HepG2 (cell line): ENCODE results near the gene DNAJC5. TPM values are rescaled to one million over a fixed set of nuclear protein-coding genes. Genes with fewer than 3 reads are reported as not detected.

ENCODE experiments used
- ATAC-seq: fragments of 200-7000 bp; cut with Tn5 transposase; 3 replicates; pipeline ENCODE4 v1.9.1; 2020; ENCODE audit warnings: mild to moderate bottlenecking, moderate library complexity
- BruUV-seq: library from RNA; stranded (reverse); fragments of 400-500 nt; replicated peaks from 2 replicates; lab custom pipeline; 2021; lab: Mats Ljungman, UMichigan
- CTCF ChIA-PET: fragments of 300-600 bp; formaldehyde crosslinking; extraction: SDS; loops from one replicate; lab custom pipeline; 2021; ENCODE audit warnings: low total read pairs, inconsistent platforms, low intra/inter-chr PET ratio; lab: Yijun Ruan, JAX
- POLR2A ChIA-PET: fragments of 350-600 bp; sonication (Branson Sonifier 250); formaldehyde crosslinking; loops from one replicate; lab custom pipeline; 2020; ENCODE audit warnings: antibody characterized with exemption, inconsistent platforms; lab: Yijun Ruan, JAX
- DNase-seq: peaks from one replicate; pipeline ENCODE4 v3.0.0-alpha.2; 2015; ENCODE audit warnings: low spot score
- FAIRE-seq: peaks from 3 replicates; lab custom pipeline; 2011; peaks lifted over from hg19 to GRCh38; lab: Jason Lieb, UNC
- H2AFZ ChIP-seq: one replicate; pipeline ENCODE4 v1.6.1; 2011; ENCODE audit warnings: low read length, inconsistent platforms
- H3K27ac ChIP-seq: fragments of 300-600 bp; 3 replicates; pipeline ENCODE4 v1.8.0; 2011; ENCODE audit warnings: mixed run types, mild to moderate bottlenecking, mixed read lengths, low read length, inconsistent platforms; ENCODE audit not compliant: insufficient read depth; ENCODE audit errors: extremely low read length
- H3K27me3 ChIP-seq, 2 experiments: fragments of 200-600 bp in 1 of 2; 2 replicates in 1 of 2; 3 replicates in 1 of 2; pipeline versions ENCODE4 v1.6.0 to v1.8.0; 2011; ENCODE audit warnings: low read length in 2 of 2, mild to moderate bottlenecking in 2 of 2, moderate library complexity in 2 of 2, inconsistent platforms in 1 of 2; ENCODE audit not compliant: insufficient read depth in 2 of 2, control insufficient read depth in 1 of 2
- H3K36me3 ChIP-seq, 2 experiments: fragments of 200-600 bp in 1 of 2; replicated peaks in 1 of 2; 2 replicates in 1 of 2; 3 replicates in 1 of 2; pipeline versions ENCODE4 v1.5.1 to v1.8.0; 2011; ENCODE audit warnings: low read length in 2 of 2, inconsistent platforms in 1 of 2; ENCODE audit not compliant: insufficient read depth in 2 of 2, control insufficient read depth in 1 of 2
- H3K4me1 ChIP-seq: 2 replicates; pipeline ENCODE4 v1.5.1; 2012; ENCODE audit warnings: low read length, inconsistent platforms; ENCODE audit not compliant: insufficient read depth
- H3K4me2 ChIP-seq: 2 replicates; pipeline ENCODE4 v1.6.0; 2011; ENCODE audit warnings: low read depth, low read length, inconsistent platforms
- H3K4me3 ChIP-seq, 3 experiments: fragments of 200-600 bp in 1 of 3; sonication (generic), shearing (Covaris generic) in 1 of 3; replicated peaks in 1 of 3; 2 replicates each; pipeline ENCODE4 v1.5.1; 2011 to 2016; ENCODE audit warnings: low read length in 3 of 3, inconsistent platforms in 2 of 3, low read depth in 2 of 3, mild to moderate bottlenecking in 2 of 3, control low read depth in 1 of 3, mixed read lengths in 1 of 3; ENCODE audit not compliant: insufficient read depth in 1 of 3
- H3K79me2 ChIP-seq: one replicate; pipeline ENCODE4 v1.6.1; 2011; ENCODE audit warnings: low read length, inconsistent platforms; ENCODE audit not compliant: insufficient read depth
- H3K9ac ChIP-seq: 2 replicates; pipeline ENCODE4 v1.6.0; 2011; ENCODE audit warnings: mild to moderate bottlenecking, low read depth, low read length, inconsistent platforms; ENCODE audit not compliant: insufficient read depth
- H3K9me3 ChIP-seq: 2 replicates; pipeline ENCODE4 v1.5.1; 2012; ENCODE audit warnings: mild to moderate bottlenecking, low read length
- H4K20me1 ChIP-seq: 2 replicates; pipeline ENCODE4 v1.6.0; 2011; ENCODE audit warnings: inconsistent platforms, mild to moderate bottlenecking, low read length, moderate library complexity; ENCODE audit not compliant: insufficient read depth
- AGO2 ChIP-seq: fragments of 200-400 bp; formaldehyde crosslinking; optimal IDR thresholded peaks from 2 replicates; pipeline ENCODE3; 2017; ENCODE audit warnings: mild to moderate bottlenecking, low read depth, low read length, moderate library complexity
- AKAP8 ChIP-seq: sonication (generic); formaldehyde crosslinking; IDR thresholded peaks from 2 replicates; pipeline ENCODE4 v1.5.1; 2020; ENCODE audit warnings: mild to moderate bottlenecking, missing genetic modification reagents
- ATRX ChIP-seq: sonication (generic); formaldehyde crosslinking; IDR thresholded peaks from 2 replicates; pipeline ENCODE4 v1.4.0; 2020; ENCODE audit warnings: missing genetic modification reagents, borderline replicate concordance
- IRF2 ChIP-seq: IDR thresholded peaks from 2 replicates; pipeline ENCODE4 v1.6.1; 2018; ENCODE audit warnings: missing genetic modification reagents, missing compliant biosample characterization
- JUN ChIP-seq: sonication (generic); formaldehyde crosslinking; IDR thresholded peaks from 2 replicates; pipeline ENCODE4 v1.4.0; 2020; ENCODE audit warnings: mild to moderate bottlenecking, missing genetic modification reagents
- MED8 ChIP-seq: sonication (generic); formaldehyde crosslinking; IDR thresholded peaks from 2 replicates; pipeline ENCODE4 v1.8.1; 2023; ENCODE audit warnings: mild to moderate bottlenecking, missing genetic modification reagents; ENCODE audit not compliant: insufficient replicate concordance
- NCOA5 ChIP-seq: sonication (generic); formaldehyde crosslinking; IDR thresholded peaks from 2 replicates; pipeline ENCODE4 v1.4.0; 2020; ENCODE audit warnings: missing genetic modification reagents
- NKX3-1 ChIP-seq: sonication (generic); formaldehyde crosslinking; IDR thresholded peaks from 2 replicates; pipeline ENCODE4 v1.5.0; 2020; ENCODE audit warnings: missing genetic modification reagents
- NR2F2 ChIP-seq: IDR thresholded peaks from 2 replicates; pipeline ENCODE4 v1.6.1; 2012; ENCODE audit warnings: low read depth, inconsistent platforms, borderline replicate concordance
- POLR2G ChIP-seq: fragments of 200-400 bp; formaldehyde crosslinking; IDR thresholded peaks from 2 replicates; pipeline ENCODE4 v1.6.1; 2018; ENCODE audit warnings: mild to moderate bottlenecking, low read depth, low read length, moderate library complexity
- RBM22 ChIP-seq: fragments of 200-400 bp; formaldehyde crosslinking; optimal IDR thresholded peaks from 2 replicates; pipeline ENCODE3; 2017; ENCODE audit warnings: mild to moderate bottlenecking, low read length, moderate library complexity
- SP4 ChIP-seq: sonication (generic); formaldehyde crosslinking; IDR thresholded peaks from 2 replicates; pipeline ENCODE4 v1.8.1; 2023; ENCODE audit warnings: mild to moderate bottlenecking, missing genetic modification reagents
- TBX2 ChIP-seq: sonication (generic); formaldehyde crosslinking; IDR thresholded peaks from 2 replicates; pipeline ENCODE4 v1.5.0; 2020; ENCODE audit warnings: missing genetic modification reagents, mild to moderate bottlenecking, borderline replicate concordance
- ZC3H13 ChIP-seq: sonication (generic); formaldehyde crosslinking; IDR thresholded peaks from 2 replicates; pipeline ENCODE4 v1.8.1; 2023; ENCODE audit warnings: mild to moderate bottlenecking, missing genetic modification reagents, moderate library complexity
- ZC3H4 ChIP-seq: sonication (generic); formaldehyde crosslinking; IDR thresholded peaks from 2 replicates; pipeline ENCODE4 v1.4.0; 2020; ENCODE audit warnings: missing genetic modification reagents, borderline replicate concordance
- ZNF263 ChIP-seq: sonication (generic); formaldehyde crosslinking; IDR thresholded peaks from 2 replicates; pipeline ENCODE4 v1.4.0; 2020; ENCODE audit warnings: missing genetic modification reagents
- ZNF430 ChIP-seq: sonication (generic); formaldehyde crosslinking; IDR thresholded peaks from 2 replicates; pipeline ENCODE4 v1.9.0; 2021; ENCODE audit warnings: mild to moderate bottlenecking, missing genetic modification reagents
- ZNF776 ChIP-seq: sonication (generic); formaldehyde crosslinking; IDR thresholded peaks from 2 replicates; pipeline ENCODE4 v1.4.0; 2020; ENCODE audit warnings: mild to moderate bottlenecking, missing genetic modification reagents
- WGBS: methylation state at CpG from one replicate; pipeline ENCODE4 v1.1.6; 2017; ENCODE audit warnings: low lambda C conversion rate; 5-methylcytosine and 5-hydroxymethylcytosine counted together
- in situ Hi-C: cut with HindIII; loops from 2 replicates; pipeline ENCODE4 v1.10.0; 2017; ENCODE audit warnings: low pct_unique_long_range_greater_than_20kb; ENCODE audit not compliant: extremely low pct_ligation_motif_present
- intact Hi-C: fragments of 100-400 bp; cut with micrococcal nuclease; formaldehyde crosslinking; loops from one replicate; pipeline ENCODE4 v1.10.0; 2022; ENCODE audit not compliant: unreplicated experiment
- polyA plus RNA-seq, 8 experiments: library from polyadenylated mRNA; depleted of rRNA in 3 of 8; stranded (reverse) in 7 of 8; unstranded in 1 of 8; fragments of >200 nt; fragmentation: Illumina TruSeq in 4 of 8; extraction: Trizol in 4 of 8; gene quantifications; 2 replicates each; pipeline versions ENCODE4 v1.2.1 to v1.2.3, GENCODE V29; 2011 to 2016; ENCODE audit warnings: low read depth in 4 of 8, missing spikeins in 1 of 8, mixed read lengths in 1 of 8; ENCODE audit not compliant: insufficient read depth in 1 of 8
- total RNA-seq, 5 experiments: library from RNA; depleted of rRNA; stranded (reverse); fragments of >200 nt; fragmentation: Illumina TruSeq; extraction: Trizol; gene quantifications; 2 replicates each; pipeline ENCODE4 v1.2.3, GENCODE V29; 2016; ENCODE audit warnings: low read depth in 1 of 5
- TF ChIP-seq, protein P1 (sequence below): IDR thresholded peaks from 2 replicates; pipeline ENCODE4 v1.6.1; 2018; ENCODE audit warnings: missing genetic modification reagents, mild to moderate bottlenecking, missing compliant biosample characterization
- TF ChIP-seq, protein P2 (sequence below): sonication (generic); formaldehyde crosslinking; IDR thresholded peaks from 2 replicates; pipeline ENCODE4 v1.8.0; 2023; ENCODE audit warnings: mild to moderate bottlenecking, missing genetic modification reagents

DNAJC5 gene
- total and polyA plus RNA-seq, 2 of the 13 experiments (the other 11 are each of a cell fraction or from before 2014, with no cell fraction given) = 42.8 to 64.5 TPM

DNA sequence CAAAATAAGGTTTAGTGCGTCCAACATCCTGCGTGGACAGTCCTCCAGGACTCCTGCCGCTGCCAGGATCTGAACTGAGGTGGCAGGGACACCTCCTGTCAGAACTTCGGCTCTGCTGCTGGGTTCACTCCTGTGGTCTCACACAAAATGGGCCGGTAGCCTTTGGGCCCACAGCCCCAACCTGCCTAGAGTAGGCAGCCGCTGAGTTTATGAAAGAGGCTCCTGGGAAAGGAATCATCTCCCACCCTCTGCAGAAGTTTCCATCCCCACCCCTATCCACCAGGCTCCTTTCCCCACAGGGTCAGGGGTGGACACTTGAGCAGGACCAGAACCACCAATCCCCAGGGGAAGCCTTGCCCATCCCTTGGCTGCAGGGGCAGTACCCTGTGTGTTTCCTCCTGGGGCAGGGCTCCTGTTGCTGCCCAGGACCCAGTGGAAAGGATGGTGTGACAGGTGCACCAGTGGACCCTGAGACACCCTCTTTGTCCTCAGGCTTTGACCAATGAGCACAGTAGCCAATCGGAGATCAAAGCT is 35.7 kb upstream of the DNAJC5 start (continued):
- TF ChIP-seq, protein P1, sequence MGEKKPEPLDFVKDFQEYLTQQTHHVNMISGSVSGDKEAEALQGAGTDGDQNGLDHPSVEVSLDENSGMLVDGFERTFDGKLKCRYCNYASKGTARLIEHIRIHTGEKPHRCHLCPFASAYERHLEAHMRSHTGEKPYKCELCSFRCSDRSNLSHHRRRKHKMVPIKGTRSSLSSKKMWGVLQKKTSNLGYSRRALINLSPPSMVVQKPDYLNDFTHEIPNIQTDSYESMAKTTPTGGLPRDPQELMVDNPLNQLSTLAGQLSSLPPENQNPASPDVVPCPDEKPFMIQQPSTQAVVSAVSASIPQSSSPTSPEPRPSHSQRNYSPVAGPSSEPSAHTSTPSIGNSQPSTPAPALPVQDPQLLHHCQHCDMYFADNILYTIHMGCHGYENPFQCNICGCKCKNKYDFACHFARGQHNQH = no peak; the same call in 1 of the 2 replicates
- TF ChIP-seq, protein P2, sequence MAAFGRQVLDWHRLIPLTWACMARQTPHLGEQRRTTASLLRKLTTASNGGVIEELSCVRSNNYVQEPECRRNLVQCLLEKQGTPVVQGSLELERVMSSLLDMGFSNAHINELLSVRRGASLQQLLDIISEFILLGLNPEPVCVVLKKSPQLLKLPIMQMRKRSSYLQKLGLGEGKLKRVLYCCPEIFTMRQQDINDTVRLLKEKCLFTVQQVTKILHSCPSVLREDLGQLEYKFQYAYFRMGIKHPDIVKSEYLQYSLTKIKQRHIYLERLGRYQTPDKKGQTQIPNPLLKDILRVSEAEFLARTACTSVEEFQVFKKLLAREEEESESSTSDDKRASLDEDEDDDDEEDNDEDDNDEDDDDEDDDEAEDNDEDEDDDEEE (CRISPR knock-in tag) = 0 out of 2 replicates have a peak, but pooled peaks have one; percentile 1
- peak; percentile 57; the same call in 1 of the 2 replicates for TF ChIP-seq ZC3H4 (CRISPR knock-in tag)
- TF ChIP-seq NCOA5 (CRISPR knock-in tag) = 0 out of 2 replicates have a peak, but pooled peaks have one; percentile 73
- TF ChIP-seq ZNF263 (CRISPR knock-in tag) = peak; percentile 6; the same call in 1 of the 2 replicates
- TF ChIP-seq RBM22 = peak; percentile 83
- no peak for TF ChIP-seq NKX3-1 (CRISPR knock-in tag)
- no peak for TF ChIP-seq ATRX
- TF ChIP-seq, all 625 proteins: peak for 48

- DNase-seq (no peak), ATAC-seq (no peak), FAIRE-seq (no peak)
- ChIA-PET CTCF (no interaction called here), POLR2A (interaction anchor here (1.3 kb wide), 1 partner anchor 13 kb away, joined by 5 read pairs; no protein-coding TSS in a partner anchor)
- H3K27ac ChIP-seq = no peak overlapping the region
- WGBS = 88% methylated on average over 17 of the region's 17 CpGs
- no peak overlapping the region for H2AFZ ChIP-seq
- intact Hi-C loops = loop anchor here (10.0 kb wide), 1 partner anchor 116 kb away; no protein-coding TSS in a partner anchor
- peaks cover 55% of the 10 kb centered on the region for H3K4me1 ChIP-seq
- H3K36me3 ChIP-seq = peaks cover 0 to 2% of the 10 kb centered on the region in 2 experiments; a peak in 1 of 5 replicates
- in situ Hi-C loops = no loop called here
- peaks cover 5% of the 10 kb centered on the region for H3K79me2 ChIP-seq
- H3K4me2 ChIP-seq = no peak overlapping the region
- no TSS peak for BruUV-seq
- no peaks in the 10 kb centered on the region for H4K20me1 ChIP-seq
- H3K4me3 ChIP-seq = no peak overlapping the region
- peaks cover 3 to 8% of the 10 kb centered on the region in 2 experiments; a peak in 4 of 5 replicates for H3K27me3 ChIP-seq
- H3K9me3 ChIP-seq = no peaks in the 10 kb centered on the region
- H3K9ac ChIP-seq = no peak overlapping the region
- TF ChIP-seq NR2F2 = no peak
- TF ChIP-seq JUN = no peak
- peak; percentile 52; the same call in 1 of the 2 replicates for TF ChIP-seq ZC3H13 (CRISPR knock-in tag)
- TF ChIP-seq ZNF430 (CRISPR knock-in tag) = 0 out of 2 replicates have a peak, but pooled peaks have one; percentile 43
- peak; percentile 97 for TF ChIP-seq AGO2
- peak; percentile 54; the same call in 1 of the 2 replicates for TF ChIP-seq POLR2G
- no peak for TF ChIP-seq TBX2 (CRISPR knock-in tag)
- no peak for TF ChIP-seq SP4 (CRISPR knock-in tag)
- TF ChIP-seq IRF2 (CRISPR knock-in tag) = no peak
- peak; percentile 30 for TF ChIP-seq MED8 (CRISPR knock-in tag)
- TF ChIP-seq, protein P1 = 0 out of 2 replicates have a peak, but pooled peaks have one; percentile 16
- TF ChIP-seq AKAP8 = 0 out of 2 replicates have a peak, but pooled peaks have one; percentile 33
- TF ChIP-seq ZNF776 (CRISPR knock-in tag) = no peak
Observed at GRCh38 chr20:63860325-63861051, 34.4 kb upstream of the DNAJC5 start.
